Stimulated activated CD4-positive, alpha-beta T cell treated with anti-CD3 and anti-CD28 coated beads, Interleukin-4, amount 100 ng/mL, for 48 hours (primary cell): ENCODE data around the gene CELF1.
A peak's percentile ranks its signal among the peaks of the same experiment; 100 is the strongest.
"Not testable (repeated sequence)": the region's sequence is repeated elsewhere in the genome, so short reads cannot be mapped to it uniquely, and the experiment has no call there.

Experiments
- DNase-seq, 2 donors: peaks; one replicate each; pipeline ENCODE4 v3.0.0-alpha.2; 2020; ENCODE audit warnings: low read depth in 2 of 2

The CELF1 gene

DNA sequence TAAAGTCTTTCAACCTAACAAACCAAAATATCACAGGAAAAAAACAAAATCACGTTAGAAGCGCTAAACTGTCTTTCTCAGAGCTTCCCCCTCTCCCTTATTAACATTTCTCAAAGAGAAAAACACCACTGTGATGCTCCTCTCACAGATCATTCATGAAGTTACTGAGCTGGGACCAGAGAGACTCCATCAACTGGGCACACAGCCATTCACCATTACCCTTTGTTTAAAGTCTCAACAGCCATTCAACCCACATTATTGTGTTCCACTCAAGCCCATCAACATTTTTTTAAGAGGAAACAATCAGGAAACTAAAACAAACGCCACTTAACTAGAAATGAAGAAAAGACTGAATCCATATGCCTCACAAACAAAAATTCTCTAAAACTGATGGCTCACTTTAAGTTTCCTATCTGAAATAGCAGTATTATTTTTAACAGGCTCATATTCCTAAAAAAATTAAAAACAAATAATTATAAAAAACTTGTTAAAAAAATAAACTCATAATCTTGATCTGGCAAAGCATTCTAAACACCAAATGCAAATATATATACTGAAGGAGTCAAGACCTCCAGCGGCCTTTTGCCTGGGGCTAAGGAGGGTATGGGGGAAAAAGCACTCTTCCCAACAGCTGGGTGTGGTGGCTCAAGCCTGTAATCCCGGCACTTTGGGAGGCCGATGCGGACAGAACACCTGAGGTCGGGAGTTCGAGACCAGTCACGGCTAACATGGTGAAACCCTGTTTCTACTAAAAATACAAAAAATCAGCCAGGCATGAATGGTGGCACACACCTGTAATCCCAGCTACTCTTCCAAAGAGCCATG, 14.0 kb downstream of the CELF1 start:
- DNase-seq, result no peak

DNA sequence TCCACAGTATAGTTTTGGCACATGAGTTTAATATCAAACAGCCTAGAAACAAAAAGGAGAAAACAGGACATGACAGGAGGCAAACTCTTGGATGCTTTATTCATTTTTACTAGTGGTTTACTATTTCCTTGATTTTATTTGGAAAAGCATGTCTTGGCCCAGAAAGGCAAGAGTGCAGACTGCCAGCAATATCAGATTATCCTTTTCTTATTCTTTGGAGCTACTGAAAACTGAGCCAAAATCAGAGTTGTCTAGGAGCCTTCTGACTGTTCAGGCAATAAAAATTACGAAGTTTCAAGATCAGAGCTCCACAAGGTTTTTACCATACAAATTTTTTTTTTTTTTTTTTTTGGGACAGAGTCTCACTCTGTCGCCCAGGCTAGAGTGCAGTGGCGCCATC, 16.0 kb downstream of the CELF1 start:
- no peak for DNase-seq

DNA sequence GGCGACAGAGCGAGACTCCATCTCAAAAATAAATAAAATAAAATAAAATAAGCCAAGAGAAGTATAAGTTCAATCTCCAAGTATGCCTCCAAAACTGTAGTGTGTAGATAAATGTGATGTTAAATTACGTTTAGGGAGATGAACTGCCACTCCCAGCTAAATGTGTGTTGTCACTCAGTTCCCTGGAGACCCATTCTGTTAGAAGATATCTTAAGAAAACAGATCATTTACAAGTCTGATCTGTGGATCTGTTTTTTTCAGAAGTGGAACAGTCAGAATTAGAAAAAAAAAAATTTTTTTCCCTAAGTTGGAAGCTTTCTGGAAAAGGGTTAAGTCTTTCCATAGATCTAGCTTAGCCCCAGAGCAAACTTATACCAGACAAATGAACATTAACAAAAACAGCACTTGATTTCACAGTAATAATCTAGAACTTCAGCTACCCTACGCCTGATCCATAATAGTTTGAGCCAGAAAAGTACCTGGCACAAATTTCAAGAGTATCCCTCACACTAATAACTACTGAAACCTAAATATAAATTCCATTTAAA, 18.2 kb downstream of the CELF1 start:
- DNase-seq, result no peak

DNA sequence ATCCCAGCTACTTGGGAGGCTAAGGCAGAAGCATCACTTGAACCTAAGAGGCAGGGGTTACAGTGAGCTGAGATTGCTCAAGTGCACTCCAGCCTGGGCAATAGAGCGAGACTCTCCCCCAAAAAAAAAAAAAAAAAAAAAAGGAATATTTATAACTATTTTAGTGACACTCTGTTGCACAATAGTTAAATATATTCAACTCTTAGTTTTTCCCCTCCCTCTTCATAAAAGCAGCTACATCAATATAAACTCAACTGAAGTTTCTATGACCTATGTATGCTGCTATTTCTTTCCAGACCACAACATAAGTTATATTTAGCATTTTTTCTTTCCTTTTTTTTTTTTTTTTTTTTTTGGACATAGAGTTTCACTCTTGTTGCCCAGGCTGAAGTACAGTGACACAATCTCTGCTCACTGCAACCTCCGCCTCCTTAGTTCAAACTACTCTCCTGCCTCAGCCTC, 19.2 kb downstream of the CELF1 start:
- DNase-seq, result no peak

DNA sequence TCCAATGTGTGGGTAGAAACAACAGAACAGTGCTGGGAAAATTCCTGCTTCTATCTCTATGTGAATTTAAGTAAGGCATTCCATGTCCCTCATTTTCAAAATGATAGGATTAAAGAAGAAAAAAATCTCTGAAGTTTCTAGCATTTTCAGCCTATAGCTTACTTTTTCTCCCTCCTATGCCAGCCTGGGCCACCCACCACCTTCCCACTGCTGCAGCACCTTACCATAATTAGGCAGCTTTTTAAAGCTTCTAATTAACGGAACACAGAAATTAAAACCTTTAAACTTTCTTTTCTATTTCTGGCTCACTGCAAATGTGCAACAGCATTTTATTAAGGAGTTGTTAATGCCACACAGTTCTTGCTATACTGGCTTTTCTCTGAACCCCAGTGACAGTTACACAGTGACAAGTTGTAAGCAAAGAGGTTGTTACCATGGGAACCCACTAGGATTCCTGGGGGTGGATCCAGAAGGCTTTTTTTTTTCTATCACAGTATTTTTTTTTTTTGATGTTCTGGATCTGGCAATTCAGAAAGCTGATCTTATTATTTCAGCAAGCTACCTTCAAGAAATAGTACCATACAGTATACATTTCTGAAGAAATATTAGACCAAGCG, 20.2 kb downstream of the CELF1 start:
- DNase-seq, result no peak

DNA sequence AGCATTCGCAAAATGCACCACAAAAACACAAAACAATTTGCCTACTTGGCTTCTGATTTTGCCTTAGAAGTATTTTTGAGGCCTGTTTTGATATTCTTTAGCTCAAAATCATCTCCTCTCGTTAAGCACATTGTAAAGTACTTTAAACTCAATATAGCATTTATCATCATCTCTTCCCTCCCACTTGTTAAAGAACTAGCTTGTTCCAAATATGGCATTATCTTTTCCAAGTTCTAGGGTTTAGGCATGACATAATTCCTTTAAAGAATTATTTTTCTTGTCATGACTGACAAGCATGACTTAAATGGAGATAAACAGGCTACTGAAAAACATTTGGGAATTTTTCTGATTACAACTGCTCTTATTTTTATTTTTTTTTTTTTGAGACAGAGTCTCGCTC, 21.3 kb downstream of the CELF1 start:
- DNase-seq, result no peak

DNA sequence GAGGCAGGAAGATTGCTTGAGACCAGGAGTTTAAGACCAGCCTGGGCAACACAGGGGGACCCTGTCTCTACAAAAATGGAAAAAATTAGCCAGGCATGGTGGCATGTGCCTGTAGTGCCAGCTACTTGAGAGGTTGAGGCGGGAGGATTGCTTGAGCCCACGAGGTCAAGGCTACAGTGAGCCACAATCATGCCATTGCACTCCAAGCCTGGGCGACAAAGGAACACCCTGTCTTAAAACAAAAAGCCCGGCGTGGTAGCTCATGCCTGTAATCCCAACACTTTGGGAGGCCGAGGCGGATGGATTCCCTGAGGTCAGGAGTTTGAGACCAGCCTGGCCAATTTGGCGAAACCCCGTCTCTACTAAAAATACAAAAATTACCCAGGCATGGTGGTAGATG, 22.2 kb downstream of the CELF1 start:
- DNase-seq, result not testable (repeated sequence)

DNA sequence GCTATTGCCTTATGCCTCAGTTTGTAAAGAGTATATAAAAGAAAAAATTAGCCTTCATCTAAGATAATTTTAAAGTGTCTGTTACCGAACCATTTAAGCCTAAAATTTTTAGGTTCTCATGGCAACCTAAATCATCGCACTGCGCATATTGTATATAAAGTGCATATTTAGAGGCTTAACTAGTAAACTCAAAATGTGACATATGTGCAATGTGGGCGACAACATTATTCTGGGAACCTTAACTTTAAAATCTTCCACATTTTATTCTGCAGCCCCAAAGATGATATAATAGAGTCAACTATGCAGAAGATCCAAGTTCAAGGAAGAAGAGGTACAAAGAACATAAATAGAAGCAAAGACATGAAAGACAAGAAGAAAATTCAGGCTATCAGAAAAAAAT, 23.0 kb downstream of the CELF1 start:
- DNase-seq, result no peak

DNA sequence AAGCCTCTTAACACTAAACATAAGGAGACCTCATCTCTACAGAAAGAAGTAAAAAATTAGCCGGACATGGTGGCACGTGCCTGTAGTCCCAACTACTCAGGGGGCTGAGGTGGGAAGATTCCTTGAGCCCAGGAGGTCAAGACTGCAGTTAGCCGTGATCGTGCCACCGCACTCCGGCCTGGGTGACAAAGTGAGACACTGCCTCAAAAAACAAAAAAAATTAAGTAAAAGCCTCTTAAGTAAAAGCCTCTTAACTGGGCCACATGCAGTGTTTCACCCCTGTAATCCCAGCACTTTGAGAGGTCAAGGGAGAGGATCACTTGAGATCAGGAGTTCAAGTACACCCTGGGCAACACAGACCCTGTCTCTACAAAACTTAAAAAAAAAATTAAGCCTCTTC, 25.7 kb downstream of the CELF1 start:
- no peak for DNase-seq

DNA sequence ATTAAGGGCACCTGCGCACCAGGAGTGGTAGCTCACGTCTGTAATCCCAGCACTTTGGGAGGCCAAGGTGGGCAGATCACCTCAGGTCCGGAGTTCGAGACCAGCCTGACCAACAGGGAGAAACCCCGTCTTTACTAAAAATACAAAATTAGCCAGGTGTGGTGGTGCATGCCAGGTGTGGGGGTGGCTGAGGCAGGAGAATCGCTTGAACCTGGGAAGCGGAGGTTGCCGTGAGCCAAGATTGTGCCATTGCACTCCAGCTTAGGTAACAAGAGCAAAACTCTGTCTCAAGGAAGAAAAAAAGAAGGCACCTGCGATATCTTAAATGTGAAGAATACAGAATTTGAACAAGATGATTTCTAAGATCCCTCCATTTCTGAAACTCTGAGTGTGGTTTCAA, 26.9 kb downstream of the CELF1 start:
- not testable (repeated sequence) for DNase-seq

DNA sequence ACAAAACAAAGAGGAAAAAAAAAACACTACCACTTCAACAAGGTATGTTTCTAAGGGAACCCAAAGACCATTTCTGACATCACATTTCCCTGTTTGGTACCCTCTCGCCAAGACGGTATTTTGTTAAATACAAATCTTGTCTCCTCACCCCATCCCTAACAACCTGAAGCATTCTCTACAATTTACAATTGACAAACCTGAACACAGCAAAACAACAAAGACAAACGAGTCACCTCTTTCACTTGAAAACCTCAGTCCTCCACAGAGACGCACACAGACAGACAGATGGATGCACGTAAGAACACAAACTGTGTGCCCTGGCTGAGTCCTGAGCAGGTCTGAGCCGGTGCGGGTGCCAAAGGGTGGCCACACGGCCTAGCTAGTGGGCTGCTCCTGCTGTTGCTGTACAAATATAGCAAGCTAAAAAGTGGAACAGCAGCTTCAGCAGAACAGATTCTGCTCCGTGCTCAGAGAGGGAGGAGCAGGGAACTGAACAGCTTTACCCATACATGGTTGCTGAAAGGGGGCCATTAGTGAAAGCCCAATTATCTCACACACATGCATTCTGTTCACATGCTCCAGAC, 28.5 kb downstream of the CELF1 start:
- no peak for DNase-seq

DNA sequence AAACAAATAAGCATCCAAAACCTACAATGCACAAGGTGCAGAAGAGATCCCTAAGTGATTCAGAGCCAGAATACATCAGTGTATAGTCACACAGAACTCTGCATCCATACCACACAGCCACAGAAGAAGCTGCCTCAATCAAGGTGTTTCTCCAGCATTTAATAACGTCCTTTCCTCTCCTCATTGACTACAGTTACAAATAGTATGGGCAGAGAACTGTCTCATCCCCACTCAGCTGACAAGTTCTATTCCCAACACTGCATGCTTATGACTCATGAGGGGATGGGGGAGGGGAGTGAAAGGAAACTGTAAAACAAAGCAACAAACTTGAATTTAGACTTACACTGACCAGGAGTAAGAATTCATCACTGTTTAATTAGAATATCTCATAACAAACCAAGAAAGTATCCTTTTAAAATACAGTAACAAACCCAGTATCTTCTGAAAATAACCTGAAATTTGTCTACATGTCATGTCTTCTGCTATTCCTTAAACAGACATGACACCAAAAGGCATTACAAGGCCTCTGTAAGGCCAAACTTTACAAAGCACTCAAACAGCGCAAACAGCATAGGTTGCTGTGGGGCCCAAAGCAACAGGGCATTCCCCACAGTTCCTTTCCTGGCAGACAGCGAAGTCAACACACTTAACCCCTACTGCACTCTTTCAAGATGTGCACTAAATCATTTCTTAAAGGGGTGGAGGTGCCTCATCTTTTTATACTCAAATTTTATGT, 29.3 kb downstream of the CELF1 start:
- DNase-seq, result no peak

DNA sequence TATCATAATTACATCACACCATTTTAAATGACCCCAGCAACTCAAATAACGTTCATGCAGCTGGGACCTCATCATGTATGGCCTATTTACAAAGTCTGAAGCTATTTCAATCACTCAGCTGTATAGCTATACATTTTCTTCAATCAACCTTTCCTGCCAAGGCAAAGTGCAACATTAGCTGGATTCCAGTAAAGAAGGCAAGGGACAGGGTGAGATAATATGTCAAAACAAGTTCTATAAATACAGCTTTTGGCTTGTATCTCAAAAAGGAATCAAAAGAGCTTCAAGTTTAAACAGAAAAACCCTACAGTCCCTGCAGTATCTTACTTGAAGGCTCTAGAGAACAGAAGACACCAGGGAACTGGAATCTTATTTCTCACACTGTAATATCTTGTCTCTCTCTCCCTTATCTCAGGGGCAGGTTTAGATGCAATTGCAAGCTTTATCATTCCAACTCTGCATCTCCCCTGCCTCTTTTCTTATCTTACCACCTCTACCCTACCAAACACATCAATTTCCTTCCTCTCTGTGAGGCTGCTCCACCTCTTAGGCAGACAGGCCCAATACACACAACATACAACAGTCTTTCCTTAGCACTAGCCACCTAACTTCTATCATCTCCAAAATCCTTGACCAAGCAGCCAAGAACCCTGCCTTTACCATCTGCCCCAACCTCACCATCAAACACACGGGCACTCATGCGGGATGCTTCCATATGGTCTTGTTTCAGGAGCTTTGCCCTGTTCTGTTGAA, 34.5 kb downstream of the CELF1 start:
- DNase-seq, result no peak

DNA sequence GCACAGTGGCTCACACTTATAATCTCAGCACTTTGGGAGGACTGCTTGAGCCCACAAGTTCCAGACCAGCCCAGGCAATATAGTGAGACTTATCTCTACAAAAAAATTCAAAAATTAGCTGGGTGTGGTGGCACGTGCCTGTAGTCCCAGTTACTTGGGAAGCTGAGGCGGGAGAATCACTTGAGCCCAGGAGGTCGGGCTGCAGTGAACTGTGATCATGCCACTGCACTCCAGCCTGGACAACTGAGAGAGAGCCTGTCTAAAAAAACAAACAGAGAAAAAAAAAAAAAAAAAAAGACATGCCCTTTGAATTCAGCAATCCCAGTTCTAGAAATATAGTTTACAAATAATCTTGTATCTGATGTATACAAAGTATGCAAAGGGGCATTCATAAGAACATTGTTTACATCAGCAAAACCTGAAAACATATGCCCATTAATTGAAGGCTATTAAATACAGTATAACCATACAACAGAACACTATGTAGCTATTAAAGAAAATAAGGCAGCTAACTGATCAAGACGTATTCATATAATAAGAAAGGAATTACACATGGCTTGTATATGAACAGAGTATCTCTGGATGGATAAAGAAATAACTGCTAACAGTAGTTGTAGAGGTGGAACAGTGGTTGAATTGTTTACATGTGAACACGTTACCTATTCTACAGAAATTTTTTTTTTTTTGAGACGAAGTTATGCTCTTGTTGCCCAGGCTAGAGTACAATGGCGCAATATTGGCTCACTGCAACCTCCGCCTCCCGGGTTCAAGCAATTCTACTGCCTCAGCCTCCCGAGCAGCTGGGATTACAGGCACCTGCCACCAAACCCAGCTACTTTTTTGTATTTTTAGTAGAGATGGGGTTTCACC, 35.7 kb downstream of the CELF1 start:
- no peak for DNase-seq

DNA sequence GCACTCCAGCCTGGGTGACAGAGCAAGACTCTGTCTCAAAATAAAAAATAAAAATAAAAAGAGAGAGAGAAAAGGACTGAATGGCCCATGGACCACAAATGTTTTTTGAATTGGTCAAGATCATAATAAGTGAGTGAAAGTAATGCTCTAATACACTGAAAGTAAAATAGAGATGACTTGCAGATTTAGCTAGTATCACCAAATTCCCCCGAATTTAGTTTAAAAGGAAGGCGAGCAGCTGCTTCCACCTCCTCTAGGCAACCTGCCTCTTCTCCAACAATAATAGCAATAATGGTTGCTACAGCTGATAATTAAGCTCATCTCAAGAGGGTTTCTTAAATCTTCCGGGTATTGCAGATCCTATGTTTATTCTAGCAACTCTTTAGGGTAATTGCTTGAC, 36.8 kb downstream of the CELF1 start:
- DNase-seq, result no peak

DNA sequence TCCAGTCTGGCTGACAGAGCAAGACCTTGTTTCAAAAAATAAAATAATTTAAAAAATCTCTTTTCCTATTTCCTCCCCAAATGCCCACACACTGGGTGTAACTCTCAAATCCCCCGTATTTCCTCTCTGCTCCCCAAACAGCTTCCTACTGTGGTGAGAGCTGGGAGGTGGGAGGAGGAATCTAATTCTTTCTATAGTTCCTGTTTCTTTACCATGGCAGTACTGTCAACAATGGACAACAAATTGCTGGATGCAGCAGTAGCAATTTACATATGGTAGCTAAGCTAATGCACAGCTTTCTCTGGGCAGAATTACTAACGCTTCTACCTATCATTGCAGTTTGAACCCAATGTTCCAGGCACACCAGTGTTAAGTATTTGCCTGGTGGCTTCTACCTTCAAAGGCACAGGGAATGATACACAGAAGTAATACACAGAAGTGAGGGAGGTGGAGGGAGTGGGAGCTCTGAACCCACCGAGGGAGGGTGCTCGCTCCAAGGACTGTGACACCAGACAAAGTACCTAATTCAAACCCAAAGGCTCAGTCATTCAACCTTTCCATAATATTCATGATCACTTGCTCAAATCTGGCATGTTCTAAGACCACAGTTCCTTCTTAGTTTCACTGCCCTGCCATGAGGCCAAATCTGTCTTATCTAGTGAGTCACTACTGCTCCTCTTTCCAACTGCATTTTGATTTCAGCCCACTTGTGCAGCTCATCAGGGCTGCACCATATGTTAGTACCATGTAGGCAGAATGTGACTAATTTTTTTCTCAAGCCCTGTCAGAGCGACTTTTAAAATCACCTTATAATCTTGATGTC, 37.9 kb downstream of the CELF1 start:
- peak in 1 of 2 donors; percentile 53 for DNase-seq

DNA sequence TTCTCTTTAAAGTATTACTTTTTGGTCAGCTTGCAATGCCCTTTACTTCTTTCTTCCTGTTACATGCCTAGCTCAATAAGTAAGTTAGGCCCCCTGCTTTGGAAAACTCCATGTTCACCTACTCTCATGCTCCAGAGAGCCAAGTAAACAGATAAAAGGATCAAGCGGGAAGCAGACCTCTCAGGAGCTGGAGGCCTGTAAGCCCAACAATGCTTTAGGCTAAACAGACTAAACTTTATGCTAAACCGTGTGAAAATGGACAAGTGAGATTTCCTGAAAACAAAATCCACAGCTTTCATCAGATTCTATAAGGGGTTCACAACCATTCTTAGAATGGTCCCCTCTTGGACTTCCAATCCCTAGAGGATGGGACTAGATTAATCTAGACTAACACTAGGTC, 40.2 kb downstream of the CELF1 start:
- no peak for DNase-seq

DNA sequence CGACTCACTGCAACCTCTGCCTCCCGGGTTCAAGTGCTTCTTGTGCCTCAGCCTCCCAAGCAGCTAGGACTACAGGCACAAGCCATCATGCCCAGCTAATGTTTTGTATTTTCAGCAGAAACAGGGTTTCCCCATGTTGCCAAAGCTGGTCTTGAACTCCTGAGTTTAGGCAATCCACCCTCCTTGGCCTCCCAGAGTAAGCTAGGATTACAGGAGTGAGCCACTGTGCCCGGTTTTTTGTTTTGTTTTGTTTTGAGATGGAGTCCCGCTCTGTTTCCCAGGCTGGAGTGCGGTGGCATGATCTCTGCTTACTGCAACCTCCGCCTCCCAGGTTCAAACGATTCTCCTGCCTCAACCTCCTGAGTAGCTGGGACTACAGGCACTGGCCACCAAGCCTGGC, 41.0 kb downstream of the CELF1 start:
- no peak for DNase-seq

DNA sequence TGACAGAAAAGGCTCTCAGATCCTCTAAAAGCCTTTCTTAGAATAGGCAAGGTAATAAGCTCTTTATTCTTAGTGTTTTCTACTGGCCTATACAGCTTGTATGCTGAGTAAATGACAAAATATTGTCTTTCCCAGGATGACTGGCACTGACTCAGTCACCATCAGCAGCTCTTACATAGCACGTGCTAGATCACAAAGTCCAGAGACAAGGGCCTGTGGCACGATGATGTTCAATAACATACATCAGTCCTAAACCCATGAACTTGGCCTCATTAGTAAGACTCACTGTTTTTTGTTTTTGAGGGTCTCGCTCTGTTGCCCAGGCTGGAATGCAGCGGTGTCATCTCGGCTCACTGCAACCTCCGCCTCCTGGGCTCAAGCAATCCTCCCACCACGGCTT, 42.7 kb downstream of the CELF1 start:
- no peak for DNase-seq
